Measurements from ENCODE around the gene OR6Y1.

The OR6Y1 gene

GRCh38 chr1:158494796-158495195, 59.4 kb downstream of the OR6Y1 start:
- in situ Hi-C loops (cut with HindIII; ENCODE audit: low sequenced_read_pairs), result no loop called here
- no peak for DNase-seq (ENCODE audit: low read depth, low spot score)
- TF ChIP-seq CTCF (IDR thresholded peaks at IDR 0.05; ENCODE audit: low read depth, low read length), result no peak
- H3K4me3 ChIP-seq (ENCODE audit: low read depth, low read length), result no peak overlapping the region

Data from astrocyte of the spinal cord (primary cell).